TTC549 (cell line): ENCODE measurements around the gene CDK6.

Experiments
- FAIRE-seq: peaks from 2 replicates; lab custom pipeline; 2012; peaks lifted over from hg19 to GRCh38; lab: Jason Lieb, UNC

CDK6 gene

GRCh38 chr7:92582948-92583347, 253.4 kb downstream of the CDK6 start:
- FAIRE-seq, result no peak

- FAIRE-seq, result no peak
Measured at GRCh38 chr7:92576296-92576695, 260.1 kb downstream of the CDK6 start.

DNA sequence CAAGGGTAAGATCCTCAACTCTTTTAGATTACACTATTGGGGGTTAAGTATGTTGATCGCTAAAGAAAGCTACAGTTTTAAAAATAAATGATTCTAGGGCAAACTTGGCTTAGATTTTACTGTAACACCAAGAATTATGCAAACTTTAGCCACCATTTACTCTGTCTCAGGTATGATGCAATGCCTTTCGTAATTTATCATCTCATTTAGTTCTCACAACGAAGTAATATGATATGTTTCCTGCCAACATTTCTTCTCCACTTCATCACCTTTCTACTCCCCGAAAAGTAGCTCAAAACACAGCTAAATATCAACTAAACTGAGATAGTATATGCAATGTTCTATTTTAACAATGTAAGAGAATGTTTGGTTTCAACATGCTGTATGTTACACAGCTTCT, 267.2 kb downstream of the CDK6 start:
- FAIRE-seq, result no peak

DNA sequence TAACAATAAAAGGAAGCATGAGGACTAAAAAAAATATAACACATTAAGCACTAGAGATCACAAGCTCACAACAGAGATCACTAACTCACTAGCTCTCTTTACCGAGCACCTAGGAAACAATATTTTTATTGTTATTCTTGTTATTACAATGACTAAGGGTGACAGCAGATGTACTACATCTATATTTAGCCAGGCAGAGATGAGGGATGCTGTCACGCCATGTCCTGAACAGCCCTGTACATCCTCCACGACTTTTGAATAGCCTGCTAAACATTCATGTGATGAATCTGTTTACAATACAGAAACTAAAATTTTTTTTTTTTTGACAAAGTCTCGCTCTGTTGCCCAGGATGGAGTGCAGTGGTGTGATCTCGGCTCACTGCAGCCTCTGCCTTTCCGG, 268.9 kb downstream of the CDK6 start:
- no peak for FAIRE-seq

DNA sequence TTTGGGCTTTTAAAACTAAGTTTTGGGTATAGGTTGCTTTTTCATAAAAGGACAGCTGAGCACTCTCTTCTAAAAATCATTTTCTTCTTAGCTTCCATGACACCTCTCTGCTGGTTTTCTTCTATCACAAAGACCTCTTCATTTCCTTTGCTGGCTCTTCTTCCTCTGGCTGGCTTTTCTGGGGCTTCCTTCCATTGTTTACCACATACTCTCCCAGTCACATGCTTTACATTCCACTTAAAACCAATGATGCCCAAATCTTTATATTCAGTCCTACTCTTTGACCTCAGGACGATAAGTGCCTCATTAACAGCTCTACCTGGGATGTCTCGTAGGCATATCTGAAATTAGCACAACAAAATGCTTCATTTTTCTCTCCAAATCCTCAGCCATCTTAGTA, 273.0 kb downstream of the CDK6 start:
- FAIRE-seq, result no peak

GRCh38 chr7:92560602-92561001, 275.8 kb downstream of the CDK6 start:
- FAIRE-seq, result no peak

DNA sequence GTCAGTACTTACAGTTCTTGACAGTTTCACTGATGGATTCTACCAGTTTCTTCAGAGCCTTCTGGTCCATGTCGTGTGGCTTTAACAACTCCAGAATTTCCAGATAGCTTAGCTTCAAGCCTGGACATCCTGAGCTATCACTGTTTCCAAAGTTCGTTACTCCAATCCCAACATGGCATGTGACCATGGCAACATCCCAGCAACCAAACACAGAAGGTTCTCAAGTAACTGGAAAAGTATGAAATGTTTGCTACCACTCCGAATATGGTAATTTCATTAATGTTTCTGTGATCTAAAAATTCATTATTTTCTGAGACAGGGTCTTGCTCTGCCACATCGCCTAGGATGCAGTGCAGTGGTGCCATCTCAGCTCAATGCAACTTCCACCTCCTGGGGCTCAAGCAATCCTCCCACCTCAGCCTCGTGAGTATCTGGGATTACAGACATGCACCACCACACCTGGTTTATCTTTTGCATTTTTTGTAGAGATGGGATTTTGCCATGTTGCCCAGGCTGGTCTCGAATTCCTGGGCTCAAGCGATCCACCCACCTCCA, 278.5 kb downstream of the CDK6 start:
- FAIRE-seq, result no peak

GRCh38 chr7:92557249-92557648, 279.1 kb downstream of the CDK6 start:
- FAIRE-seq, result no peak
